ENCODE measurements around the gene BIN2. TPM values are rescaled to one million over a fixed set of nuclear protein-coding genes. Genes with fewer than 3 reads are reported as not detected.

The BIN2 gene
- polyA plus RNA-seq, 3 donors: 120 to 376 (median 196) TPM

GRCh38 chr12:51359851-51360250 lies 35.9 kb upstream of the BIN2 start:
- Histone ChIP-seq H3K4me3 (replicated peaks in 1 of 3; ENCODE audit: low read depth in 2 of 3, low read length in 3 of 3) (no peak overlapping the region), H4K20me1 (ENCODE audit: insufficient read depth, low read length) (no peaks in the 10 kb centered on the region), H2AFZ (ENCODE audit: insufficient read depth, low read depth, low read length, poor library complexity, severe bottlenecking) (no peak overlapping the region), H3K9ac (ENCODE audit: insufficient read depth, low read length, poor library complexity, severe bottlenecking) (no peak overlapping the region), H3K9me3 (replicated peaks in 1 of 2; ENCODE audit: control insufficient read depth in 1 of 2, insufficient read depth in 1 of 2, low read length in 2 of 2) (no peaks in the 10 kb centered on the region), H3K27me3 (ENCODE audit: control insufficient read depth in 2 of 2, insufficient read depth in 2 of 2, low read length in 2 of 2) (no peaks in the 10 kb centered on the region), H3K79me2 (ENCODE audit: insufficient read depth, low read length) (no peaks in the 10 kb centered on the region), H3K4me1 (ENCODE audit: control insufficient read depth in 1 of 2, insufficient read depth in 2 of 2, low read length in 2 of 2) (no peaks in the 10 kb centered on the region), H3K36me3 (replicated peaks in 1 of 2; ENCODE audit: control insufficient read depth in 1 of 2, insufficient read depth in 2 of 2, low read length in 2 of 2) (peaks cover 45 to 96% of the 10 kb centered on the region in 2 donors), H3K27ac (ENCODE audit: low read depth in 1 of 2, low read length in 2 of 2) (no peak overlapping the region), H3K4me2 (replicated peaks; ENCODE audit: extremely low read depth, low read length, poor library complexity, severe bottlenecking) (no peak overlapping the region)
- DNase-seq: no peak
- TF ChIP-seq CTCF (IDR thresholded peaks at IDR 0.05): no peak
- WGBS (ENCODE audit: insufficient coverage): 100% methylated on average over 1 of the region's 4 CpGs
- Mint-ChIP-seq H3K27ac (no peak overlapping the region), H3K27me3 (ENCODE audit: low read depth in 3 of 3) (no peaks in the 10 kb centered on the region), H3K36me3 (peaks cover 80 to 82% of the 10 kb centered on the region in 2 donors), H3K9me3 (no peaks in the 10 kb centered on the region), H3K4me1 (peaks cover 2% of the 10 kb centered on the region), H3K4me3 (no peak overlapping the region)
- intact Hi-C loops (cut with micrococcal nuclease): no loop called here

- Histone ChIP-seq H3K36me3 (replicated peaks in 1 of 2; ENCODE audit: control insufficient read depth in 1 of 2, insufficient read depth in 2 of 2, low read length in 2 of 2) (peaks cover 50 to 96% of the 10 kb centered on the region in 2 donors), H3K4me2 (replicated peaks; ENCODE audit: extremely low read depth, low read length, poor library complexity, severe bottlenecking) (no peak overlapping the region), H3K79me2 (ENCODE audit: insufficient read depth, low read length) (no peaks in the 10 kb centered on the region), H3K27ac (ENCODE audit: low read depth in 1 of 2, low read length in 2 of 2) (no peak overlapping the region), H3K9me3 (replicated peaks in 1 of 2; ENCODE audit: control insufficient read depth in 1 of 2, insufficient read depth in 1 of 2, low read length in 2 of 2) (no peaks in the 10 kb centered on the region), H2AFZ (ENCODE audit: insufficient read depth, low read depth, low read length, poor library complexity, severe bottlenecking) (no peak overlapping the region), H3K9ac (ENCODE audit: insufficient read depth, low read length, poor library complexity, severe bottlenecking) (no peak overlapping the region), H3K4me3 (replicated peaks in 1 of 3; ENCODE audit: low read depth in 2 of 3, low read length in 3 of 3) (no peak overlapping the region), H3K27me3 (ENCODE audit: control insufficient read depth in 2 of 2, insufficient read depth in 2 of 2, low read length in 2 of 2) (no peaks in the 10 kb centered on the region), H4K20me1 (ENCODE audit: insufficient read depth, low read length) (no peaks in the 10 kb centered on the region), H3K4me1 (ENCODE audit: control insufficient read depth in 1 of 2, insufficient read depth in 2 of 2, low read length in 2 of 2) (no peaks in the 10 kb centered on the region)
- Mint-ChIP-seq H3K4me1 (peaks cover 2% of the 10 kb centered on the region), H3K36me3 (peaks cover 75 to 80% of the 10 kb centered on the region in 2 donors), H3K4me3 (no peak overlapping the region), H3K27me3 (ENCODE audit: low read depth in 3 of 3) (no peaks in the 10 kb centered on the region), H3K27ac (no peak overlapping the region), H3K9me3 (no peaks in the 10 kb centered on the region)
- DNase-seq: no peak
- WGBS (ENCODE audit: insufficient coverage): 90% methylated on average over 6 of the region's 8 CpGs
- no peak for TF ChIP-seq CTCF (IDR thresholded peaks at IDR 0.05)
- intact Hi-C loops (cut with micrococcal nuclease): no loop called here
These were observed 34.5 kb upstream of the BIN2 start for GRCh38 chr12:51358496-51358895.

Measured in CD14-positive monocyte (primary cell).